ENCODE data around the gene AGTPBP1. TPM values are rescaled to one million over a fixed set of nuclear protein-coding genes. Genes with fewer than 3 reads are reported as not detected.

Gene AGTPBP1
- total RNA-seq, 1 experiment from 2014 or later, result 54.7 TPM

- H3K27me3 Mint-ChIP-seq (ENCODE audit: low read depth), result peaks cover 4% of the 10 kb centered on the region; the same call in 1 of the 2 replicates
- ChIA-PET CTCF (interaction anchor here (0.6 to 1.6 kb wide), 7 partner anchors 10 to 406 kb away, joined by 3 to 19 read pairs (median 4); no protein-coding TSS in a partner anchor), POLR2A (no interaction called here)
- no peak overlapping the region for H3K4me3 Mint-ChIP-seq
- H3K4me1 Mint-ChIP-seq, result peaks cover 6% of the 10 kb centered on the region; the same call in 1 of the 2 replicates
- no peak for DNase-seq (ENCODE audit: low spot score)
- no peak for TF ChIP-seq ERG (CRISPR knock-in tag; IDR thresholded peaks at IDR 0.05)
- no peak for TF ChIP-seq ZNF512 (CRISPR knock-in tag; IDR thresholded peaks at IDR 0.05; ENCODE audit: borderline replicate concordance)
- no peak for TF ChIP-seq TEAD4 (CRISPR knock-in tag; IDR thresholded peaks at IDR 0.05)
- H3K9me3 Mint-ChIP-seq, result no peaks in the 10 kb centered on the region
- peak; percentile 87 for ATAC-seq
- H3K27ac Mint-ChIP-seq, result no peak overlapping the region
- no peaks in the 10 kb centered on the region for H3K36me3 Mint-ChIP-seq
These were observed 233.1 kb downstream of the AGTPBP1 start for GRCh38 chr9:85508616-85509015.

- peaks cover 4% of the 10 kb centered on the region; the same call in 1 of the 2 replicates for H3K27me3 Mint-ChIP-seq (ENCODE audit: low read depth)
- H3K4me3 Mint-ChIP-seq, result no peak overlapping the region
- peaks cover 3% of the 10 kb centered on the region; the same call in 1 of the 2 replicates for H3K4me1 Mint-ChIP-seq
- ChIA-PET CTCF (no interaction called here), POLR2A (no interaction called here)
- no peak for DNase-seq (ENCODE audit: low spot score)
- H3K27ac Mint-ChIP-seq, result peak overlapping the region; percentile 60; the same call in 1 of the 2 replicates
- ATAC-seq, result no peak
- H3K9me3 Mint-ChIP-seq, result no peaks in the 10 kb centered on the region
- no peaks in the 10 kb centered on the region for H3K36me3 Mint-ChIP-seq
- TF ChIP-seq STAT6 (CRISPR knock-in tag; conservative IDR thresholded peaks at IDR 0.05; ENCODE audit: low read depth) (no peak), KAT7 (CRISPR knock-in tag; IDR thresholded peaks at IDR 0.05; ENCODE audit: borderline replicate concordance) (no peak), ZNF263 (CRISPR knock-in tag; IDR thresholded peaks at IDR 0.05; ENCODE audit: low read depth) (no peak), RELA (CRISPR knock-in tag; IDR thresholded peaks at IDR 0.05; ENCODE audit: borderline replicate concordance) (no peak), ATF3 (CRISPR knock-in tag; conservative IDR thresholded peaks at IDR 0.05) (no peak), NFYB (CRISPR knock-in tag; conservative IDR thresholded peaks at IDR 0.05; ENCODE audit: low read depth) (no peak), MYBL2 (CRISPR knock-in tag; IDR thresholded peaks at IDR 0.05) (no peak), MLX (CRISPR knock-in tag; IDR thresholded peaks at IDR 0.05) (no peak), SMAD4 (CRISPR knock-in tag; IDR thresholded peaks at IDR 0.05) (no peak), HMGXB4 (CRISPR knock-in tag; IDR thresholded peaks at IDR 0.05) (no peak), ZSCAN18 (CRISPR knock-in tag; IDR thresholded peaks at IDR 0.05) (no peak), NR3C1 (CRISPR knock-in tag; conservative IDR thresholded peaks at IDR 0.05; ENCODE audit: low read depth) (no peak), NFE2L1 (CRISPR knock-in tag; IDR thresholded peaks at IDR 0.05) (no peak), HMGA2 (CRISPR knock-in tag; IDR thresholded peaks at IDR 0.05) (no peak), ZNF532 (CRISPR knock-in tag; IDR thresholded peaks at IDR 0.05; ENCODE audit: borderline replicate concordance) (no peak)
These were observed 236.1 kb downstream of the AGTPBP1 start for GRCh38 chr9:85505612-85506011.
